Endothelial cell (in vitro differentiated cells): ENCODE data around the gene CAPSL. TPM values are rescaled to one million over a fixed set of nuclear protein-coding genes. Genes with fewer than 3 reads are reported as not detected.

Experiments
- DNase-seq: peaks from one replicate; pipeline ENCODE4 v3.0.0; 2021; ENCODE audit warnings: low spot score
- H3K27ac Mint-ChIP-seq: one replicate; pipeline ENCODE4 v1.8.0; 2021; ENCODE audit warnings: mixed read lengths, inconsistent platforms; ENCODE audit not compliant: unreplicated experiment
- H3K27me3 Mint-ChIP-seq: one replicate; pipeline ENCODE4 v1.8.0; 2021; ENCODE audit warnings: mild to moderate bottlenecking, moderate library complexity, mixed read lengths, inconsistent platforms; ENCODE audit not compliant: unreplicated experiment
- H3K36me3 Mint-ChIP-seq: one replicate; pipeline ENCODE4 v1.8.0; 2021; ENCODE audit warnings: mild to moderate bottlenecking, low read depth, mixed read lengths, inconsistent platforms; ENCODE audit not compliant: unreplicated experiment
- H3K4me1 Mint-ChIP-seq: one replicate; pipeline ENCODE4 v1.8.0; 2021; ENCODE audit warnings: mild to moderate bottlenecking, mixed read lengths, inconsistent platforms; ENCODE audit not compliant: unreplicated experiment
- H3K4me3 Mint-ChIP-seq: one replicate; pipeline ENCODE4 v1.8.0; 2021; ENCODE audit warnings: mild to moderate bottlenecking, mixed read lengths, inconsistent platforms; ENCODE audit not compliant: unreplicated experiment
- H3K9me3 Mint-ChIP-seq: one replicate; pipeline ENCODE4 v1.8.0; 2021; ENCODE audit warnings: mixed read lengths, inconsistent platforms; ENCODE audit not compliant: unreplicated experiment
- total RNA-seq: library from RNA; stranded (reverse); fragmentation: NEBNext Ultra II Directional; extraction: Animal tissue kit (Norgen Biotek cat#: 25700); gene quantifications from one replicate; pipeline ENCODE4 v1.2.1, GENCODE V29; 2021; ENCODE audit not compliant: unreplicated experiment
- TF ChIP-seq, protein P1 (sequence below): fragments of 200-600 bp; sonication (generic); IDR thresholded peaks from one replicate; pipeline ENCODE4 v1.5.0; 2021; ENCODE audit warnings: antibody characterized with exemption; ENCODE audit not compliant: unreplicated experiment

Gene CAPSL
- total RNA-seq, 1 donor from 2014 or later: not detected

DNA sequence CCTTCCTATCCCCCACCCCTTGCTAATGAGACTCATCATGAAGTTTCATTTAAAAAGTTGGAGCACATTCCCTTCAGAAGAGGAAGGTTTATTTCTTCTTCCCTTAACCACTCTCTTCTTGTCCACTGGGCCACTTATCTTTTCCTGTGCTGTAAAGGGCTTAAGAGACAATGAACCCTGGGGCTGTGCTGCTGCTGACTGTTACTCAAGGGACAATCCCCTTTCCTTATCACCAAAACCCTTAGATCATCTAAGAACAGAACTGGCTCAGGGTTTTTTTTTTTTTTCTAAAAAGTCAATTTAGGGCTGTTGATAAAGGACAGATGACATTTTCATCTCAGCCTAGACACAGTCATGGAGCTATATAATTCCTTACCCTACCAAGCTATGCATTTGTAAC, 29.6 kb downstream of the CAPSL start:
- H3K27ac Mint-ChIP-seq: no peak overlapping the region

GRCh38 chr5:35908228-35908627, 30.2 kb downstream of the CAPSL start:
- Mint-ChIP-seq H3K36me3 (peaks cover 6% of the 10 kb centered on the region), H3K4me3 (no peak overlapping the region), H3K4me1 (peaks cover 4% of the 10 kb centered on the region), H3K9me3 (peaks cover 5% of the 10 kb centered on the region), H3K27ac (no peak overlapping the region), H3K27me3 (peaks cover 2% of the 10 kb centered on the region)
- DNase-seq: no peak
- TF ChIP-seq, protein P1, sequence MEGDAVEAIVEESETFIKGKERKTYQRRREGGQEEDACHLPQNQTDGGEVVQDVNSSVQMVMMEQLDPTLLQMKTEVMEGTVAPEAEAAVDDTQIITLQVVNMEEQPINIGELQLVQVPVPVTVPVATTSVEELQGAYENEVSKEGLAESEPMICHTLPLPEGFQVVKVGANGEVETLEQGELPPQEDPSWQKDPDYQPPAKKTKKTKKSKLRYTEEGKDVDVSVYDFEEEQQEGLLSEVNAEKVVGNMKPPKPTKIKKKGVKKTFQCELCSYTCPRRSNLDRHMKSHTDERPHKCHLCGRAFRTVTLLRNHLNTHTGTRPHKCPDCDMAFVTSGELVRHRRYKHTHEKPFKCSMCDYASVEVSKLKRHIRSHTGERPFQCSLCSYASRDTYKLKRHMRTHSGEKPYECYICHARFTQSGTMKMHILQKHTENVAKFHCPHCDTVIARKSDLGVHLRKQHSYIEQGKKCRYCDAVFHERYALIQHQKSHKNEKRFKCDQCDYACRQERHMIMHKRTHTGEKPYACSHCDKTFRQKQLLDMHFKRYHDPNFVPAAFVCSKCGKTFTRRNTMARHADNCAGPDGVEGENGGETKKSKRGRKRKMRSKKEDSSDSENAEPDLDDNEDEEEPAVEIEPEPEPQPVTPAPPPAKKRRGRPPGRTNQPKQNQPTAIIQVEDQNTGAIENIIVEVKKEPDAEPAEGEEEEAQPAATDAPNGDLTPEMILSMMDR: no peak

More for the DNA sequence above, 29.6 kb downstream of the CAPSL start:
- H3K27me3 Mint-ChIP-seq: peaks cover 2% of the 10 kb centered on the region
- H3K9me3 Mint-ChIP-seq: peaks cover 5% of the 10 kb centered on the region
- H3K36me3 Mint-ChIP-seq: peaks cover 6% of the 10 kb centered on the region
- DNase-seq: no peak
- TF ChIP-seq, protein P1: no peak
- peaks cover 4% of the 10 kb centered on the region for H3K4me1 Mint-ChIP-seq
- no peak overlapping the region for H3K4me3 Mint-ChIP-seq

- no peaks in the 10 kb centered on the region for H3K36me3 Mint-ChIP-seq
- peaks cover 4% of the 10 kb centered on the region for H3K4me1 Mint-ChIP-seq
- TF ChIP-seq, protein P1: no peak
- H3K9me3 Mint-ChIP-seq: no peaks in the 10 kb centered on the region
- H3K27me3 Mint-ChIP-seq: no peaks in the 10 kb centered on the region
- no peak overlapping the region for H3K27ac Mint-ChIP-seq
- no peak for DNase-seq
- H3K4me3 Mint-ChIP-seq: no peak overlapping the region
Measured at GRCh38 chr5:35904443-35905132, 33.8 kb downstream of the CAPSL start.

GRCh38 chr5:35903631-35904203, 34.7 kb downstream of the CAPSL start:
- Mint-ChIP-seq H3K27me3 (no peaks in the 10 kb centered on the region), H3K36me3 (no peaks in the 10 kb centered on the region), H3K27ac (no peak overlapping the region), H3K4me3 (no peak overlapping the region), H3K9me3 (no peaks in the 10 kb centered on the region), H3K4me1 (peaks cover 2% of the 10 kb centered on the region)
- TF ChIP-seq, protein P1: no peak
- no peak for DNase-seq

- Mint-ChIP-seq H3K9me3 (no peaks in the 10 kb centered on the region), H3K4me1 (no peaks in the 10 kb centered on the region), H3K4me3 (no peak overlapping the region), H3K27me3 (no peaks in the 10 kb centered on the region), H3K27ac (no peak overlapping the region), H3K36me3 (no peaks in the 10 kb centered on the region)
- TF ChIP-seq, protein P1: no peak
- no peak for DNase-seq
Measured at GRCh38 chr5:35902046-35902672, 36.3 kb downstream of the CAPSL start.
